Liver (tissue), 3 donors: Measurements from ENCODE around the gene FBXW7.

Experiments
- ATF3 ChIP-seq: IDR thresholded peaks from 2 replicates; pipeline ENCODE4 v1.6.1; 2016; ENCODE audit warnings: antibody characterized with exemption
- CTCF ChIP-seq: fragments of 150-350 bp; IDR thresholded peaks from 2 replicates; pipeline ENCODE4 v1.5.1; 2017; ENCODE audit warnings: improper control_type of control experiment, low read depth, low read length; ENCODE audit not compliant: missing input control
- EGR1 ChIP-seq, 2 donors: IDR thresholded peaks; 2 replicates each; pipeline ENCODE4 v1.6.1; 2016 to 2018; ENCODE audit warnings: antibody characterized with exemption in 2 of 2, low read depth in 2 of 2
- FOXA1 ChIP-seq: IDR thresholded peaks from 2 replicates; pipeline ENCODE4 v1.6.1; 2016; ENCODE audit warnings: antibody characterized with exemption
- GABPA ChIP-seq, 2 donors: IDR thresholded peaks in 1 of 2; conservative IDR thresholded peaks in 1 of 2; 2 replicates each; pipeline ENCODE4 v1.6.1; 2016; ENCODE audit warnings: antibody characterized with exemption in 2 of 2, mild to moderate bottlenecking in 1 of 2, moderate library complexity in 1 of 2
- HNF4A ChIP-seq, 2 donors: conservative IDR thresholded peaks; 2 replicates each; pipeline ENCODE4 v1.6.1; 2016; ENCODE audit warnings: antibody characterized with exemption in 2 of 2, mild to moderate bottlenecking in 2 of 2
- JUND ChIP-seq, 2 donors: IDR thresholded peaks; 2 replicates each; pipeline ENCODE4 v1.6.1; 2016; ENCODE audit warnings: antibody characterized with exemption in 2 of 2
- MAX ChIP-seq: IDR thresholded peaks from 2 replicates; pipeline ENCODE4 v1.6.1; 2016; ENCODE audit warnings: antibody characterized with exemption
- RAD21 ChIP-seq, 2 donors: IDR thresholded peaks; 2 replicates each; pipeline ENCODE4 v1.6.1; 2016; ENCODE audit warnings: antibody characterized with exemption in 2 of 2, mild to moderate bottlenecking in 2 of 2
- SP1 ChIP-seq: IDR thresholded peaks from 2 replicates; pipeline ENCODE4 v1.6.1; 2018; ENCODE audit warnings: antibody characterized with exemption, mild to moderate bottlenecking
- TAF1 ChIP-seq: conservative IDR thresholded peaks from 2 replicates; pipeline ENCODE4 v1.6.1; 2016; ENCODE audit warnings: antibody characterized with exemption, mild to moderate bottlenecking
- YY1 ChIP-seq: IDR thresholded peaks from 2 replicates; pipeline ENCODE4 v1.6.1; 2016; ENCODE audit warnings: antibody characterized with exemption, mild to moderate bottlenecking
- donor health status: healthy.
- donor health status: healthy.

- TF ChIP-seq CTCF (no peak), YY1 (no peak), SP1 (no peak), HNF4A (conservative IDR thresholded peaks at IDR 0.05) (no peak), GABPA (IDR thresholded peaks at IDR 0.05 in 1 of 2, conservative IDR thresholded peaks at IDR 0.05 in 1 of 2) (no peak), ATF3 (no peak), MAX (no peak), FOXA1 (no peak), RAD21 (IDR thresholded peaks at IDR 0.05) (no peak), JUND (IDR thresholded peaks at IDR 0.05) (no peak), TAF1 (no peak), EGR1 (IDR thresholded peaks at IDR 0.05; ENCODE audit: low read depth in 2 of 2) (no peak)
Observed at GRCh38 chr4:152421576-152421975, 114.3 kb downstream of the FBXW7 start.
